GM12891 (cell line): ENCODE data around the gene MFAP4.

Experiments
- POLR2A ChIP-seq: IDR thresholded peaks from 2 replicates; pipeline ENCODE4 v1.6.1; 2011; ENCODE audit warnings: low read depth, low read length, control low read depth
- POLR2AphosphoS5 ChIP-seq: IDR thresholded peaks from 2 replicates; pipeline ENCODE4 v1.6.1; 2011; ENCODE audit warnings: low read depth, low read length, control low read depth
- TAF1 ChIP-seq: IDR thresholded peaks from 2 replicates; pipeline ENCODE4 v1.6.1; 2011; ENCODE audit warnings: low read depth, low read length, control low read depth

DNA sequence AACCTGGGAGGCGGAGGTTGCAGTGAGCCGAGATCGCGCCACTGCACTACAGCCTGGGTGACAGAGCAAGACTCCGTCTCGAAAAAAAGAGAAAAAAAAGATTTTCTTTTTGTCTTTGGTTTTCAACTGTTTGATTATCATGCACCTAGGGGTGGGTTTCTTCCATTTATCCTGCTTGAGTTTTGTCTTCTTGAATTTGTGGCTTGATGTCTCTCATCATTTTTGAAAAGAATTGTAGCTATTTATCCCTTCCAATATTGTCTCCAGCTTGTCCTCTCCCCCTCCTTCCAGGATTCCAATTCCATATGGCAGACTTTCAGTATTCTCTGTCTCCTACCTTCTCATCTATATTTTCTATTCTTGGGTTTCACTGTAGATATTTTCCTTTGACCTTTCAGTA, 32.2 kb downstream of the MFAP4 start:
- TF ChIP-seq POLR2AphosphoS5 (no peak), POLR2A (no peak), TAF1 (no peak)
